ENCODE results near the gene ATXN10. TPM values are rescaled to one million over a fixed set of nuclear protein-coding genes. Genes with fewer than 3 reads are reported as not detected.

The ATXN10 gene
- total and polyA plus RNA-seq, 2 of the 8 experiments (the other 6 are each of a cell fraction or from before 2014, with no cell fraction given), result 134 to 210 TPM

DNA sequence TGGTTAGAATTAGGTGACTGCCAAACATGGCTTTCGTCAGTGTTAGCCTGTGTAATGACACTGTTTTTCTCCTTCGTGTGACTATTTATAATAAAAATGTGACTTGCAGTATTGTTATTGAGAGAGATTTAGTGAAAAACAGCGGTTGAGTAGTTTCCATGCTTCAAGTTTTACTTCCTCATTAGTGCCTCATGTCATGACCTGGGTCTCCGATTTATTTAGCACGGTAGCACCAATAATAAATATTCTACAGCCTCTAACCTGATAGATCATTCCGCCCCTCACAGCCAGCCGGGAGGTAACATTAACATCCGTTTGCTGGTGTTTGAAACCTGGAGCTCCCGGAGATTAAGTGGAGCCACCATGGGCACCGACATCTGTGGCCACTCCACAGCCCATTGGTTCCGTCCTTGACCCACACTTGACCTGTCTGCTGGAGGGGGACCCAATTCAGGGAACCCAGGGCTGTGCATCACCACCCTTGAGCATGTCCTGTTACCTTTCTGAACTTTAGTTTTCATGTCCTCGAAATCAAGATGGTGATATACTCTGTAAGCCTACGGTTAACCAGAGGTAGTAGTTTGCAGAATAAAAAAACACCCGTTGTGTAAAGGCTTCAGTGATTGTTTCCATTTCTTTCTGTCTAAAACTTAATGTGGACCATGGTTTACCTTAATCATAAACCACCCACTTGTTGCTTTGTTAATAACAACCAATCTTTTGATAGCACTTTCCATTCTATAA, 104.1 kb downstream of the ATXN10 start (continued):
- TF ChIP-seq, protein P1, sequence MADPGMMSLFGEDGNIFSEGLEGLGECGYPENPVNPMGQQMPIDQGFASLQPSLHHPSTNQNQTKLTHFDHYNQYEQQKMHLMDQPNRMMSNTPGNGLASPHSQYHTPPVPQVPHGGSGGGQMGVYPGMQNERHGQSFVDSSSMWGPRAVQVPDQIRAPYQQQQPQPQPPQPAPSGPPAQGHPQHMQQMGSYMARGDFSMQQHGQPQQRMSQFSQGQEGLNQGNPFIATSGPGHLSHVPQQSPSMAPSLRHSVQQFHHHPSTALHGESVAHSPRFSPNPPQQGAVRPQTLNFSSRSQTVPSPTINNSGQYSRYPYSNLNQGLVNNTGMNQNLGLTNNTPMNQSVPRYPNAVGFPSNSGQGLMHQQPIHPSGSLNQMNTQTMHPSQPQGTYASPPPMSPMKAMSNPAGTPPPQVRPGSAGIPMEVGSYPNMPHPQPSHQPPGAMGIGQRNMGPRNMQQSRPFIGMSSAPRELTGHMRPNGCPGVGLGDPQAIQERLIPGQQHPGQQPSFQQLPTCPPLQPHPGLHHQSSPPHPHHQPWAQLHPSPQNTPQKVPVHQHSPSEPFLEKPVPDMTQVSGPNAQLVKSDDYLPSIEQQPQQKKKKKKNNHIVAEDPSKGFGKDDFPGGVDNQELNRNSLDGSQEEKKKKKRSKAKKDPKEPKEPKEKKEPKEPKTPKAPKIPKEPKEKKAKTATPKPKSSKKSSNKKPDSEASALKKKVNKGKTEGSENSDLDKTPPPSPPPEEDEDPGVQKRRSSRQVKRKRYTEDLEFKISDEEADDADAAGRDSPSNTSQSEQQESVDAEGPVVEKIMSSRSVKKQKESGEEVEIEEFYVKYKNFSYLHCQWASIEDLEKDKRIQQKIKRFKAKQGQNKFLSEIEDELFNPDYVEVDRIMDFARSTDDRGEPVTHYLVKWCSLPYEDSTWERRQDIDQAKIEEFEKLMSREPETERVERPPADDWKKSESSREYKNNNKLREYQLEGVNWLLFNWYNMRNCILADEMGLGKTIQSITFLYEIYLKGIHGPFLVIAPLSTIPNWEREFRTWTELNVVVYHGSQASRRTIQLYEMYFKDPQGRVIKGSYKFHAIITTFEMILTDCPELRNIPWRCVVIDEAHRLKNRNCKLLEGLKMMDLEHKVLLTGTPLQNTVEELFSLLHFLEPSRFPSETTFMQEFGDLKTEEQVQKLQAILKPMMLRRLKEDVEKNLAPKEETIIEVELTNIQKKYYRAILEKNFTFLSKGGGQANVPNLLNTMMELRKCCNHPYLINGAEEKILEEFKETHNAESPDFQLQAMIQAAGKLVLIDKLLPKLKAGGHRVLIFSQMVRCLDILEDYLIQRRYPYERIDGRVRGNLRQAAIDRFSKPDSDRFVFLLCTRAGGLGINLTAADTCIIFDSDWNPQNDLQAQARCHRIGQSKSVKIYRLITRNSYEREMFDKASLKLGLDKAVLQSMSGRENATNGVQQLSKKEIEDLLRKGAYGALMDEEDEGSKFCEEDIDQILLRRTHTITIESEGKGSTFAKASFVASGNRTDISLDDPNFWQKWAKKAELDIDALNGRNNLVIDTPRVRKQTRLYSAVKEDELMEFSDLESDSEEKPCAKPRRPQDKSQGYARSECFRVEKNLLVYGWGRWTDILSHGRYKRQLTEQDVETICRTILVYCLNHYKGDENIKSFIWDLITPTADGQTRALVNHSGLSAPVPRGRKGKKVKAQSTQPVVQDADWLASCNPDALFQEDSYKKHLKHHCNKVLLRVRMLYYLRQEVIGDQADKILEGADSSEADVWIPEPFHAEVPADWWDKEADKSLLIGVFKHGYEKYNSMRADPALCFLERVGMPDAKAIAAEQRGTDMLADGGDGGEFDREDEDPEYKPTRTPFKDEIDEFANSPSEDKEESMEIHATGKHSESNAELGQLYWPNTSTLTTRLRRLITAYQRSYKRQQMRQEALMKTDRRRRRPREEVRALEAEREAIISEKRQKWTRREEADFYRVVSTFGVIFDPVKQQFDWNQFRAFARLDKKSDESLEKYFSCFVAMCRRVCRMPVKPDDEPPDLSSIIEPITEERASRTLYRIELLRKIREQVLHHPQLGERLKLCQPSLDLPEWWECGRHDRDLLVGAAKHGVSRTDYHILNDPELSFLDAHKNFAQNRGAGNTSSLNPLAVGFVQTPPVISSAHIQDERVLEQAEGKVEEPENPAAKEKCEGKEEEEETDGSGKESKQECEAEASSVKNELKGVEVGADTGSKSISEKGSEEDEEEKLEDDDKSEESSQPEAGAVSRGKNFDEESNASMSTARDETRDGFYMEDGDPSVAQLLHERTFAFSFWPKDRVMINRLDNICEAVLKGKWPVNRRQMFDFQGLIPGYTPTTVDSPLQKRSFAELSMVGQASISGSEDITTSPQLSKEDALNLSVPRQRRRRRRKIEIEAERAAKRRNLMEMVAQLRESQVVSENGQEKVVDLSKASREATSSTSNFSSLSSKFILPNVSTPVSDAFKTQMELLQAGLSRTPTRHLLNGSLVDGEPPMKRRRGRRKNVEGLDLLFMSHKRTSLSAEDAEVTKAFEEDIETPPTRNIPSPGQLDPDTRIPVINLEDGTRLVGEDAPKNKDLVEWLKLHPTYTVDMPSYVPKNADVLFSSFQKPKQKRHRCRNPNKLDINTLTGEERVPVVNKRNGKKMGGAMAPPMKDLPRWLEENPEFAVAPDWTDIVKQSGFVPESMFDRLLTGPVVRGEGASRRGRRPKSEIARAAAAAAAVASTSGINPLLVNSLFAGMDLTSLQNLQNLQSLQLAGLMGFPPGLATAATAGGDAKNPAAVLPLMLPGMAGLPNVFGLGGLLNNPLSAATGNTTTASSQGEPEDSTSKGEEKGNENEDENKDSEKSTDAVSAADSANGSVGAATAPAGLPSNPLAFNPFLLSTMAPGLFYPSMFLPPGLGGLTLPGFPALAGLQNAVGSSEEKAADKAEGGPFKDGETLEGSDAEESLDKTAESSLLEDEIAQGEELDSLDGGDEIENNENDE (IDR thresholded peaks at IDR 0.05; ENCODE audit: insufficient replicate concordance, low read length), result no peak
- no peak for TF ChIP-seq RAD21 (IDR thresholded peaks at IDR 0.05 in 1 of 2, conservative IDR thresholded peaks at IDR 0.05 in 1 of 2; ENCODE audit: low read depth in 2 of 2, low read length in 2 of 2)
- TF ChIP-seq BRCA1 (IDR thresholded peaks at IDR 0.05; ENCODE audit: low read depth, low read length), result no peak
- TF ChIP-seq RXRA (IDR thresholded peaks at IDR 0.05; ENCODE audit: insufficient read depth, low read depth, low read length), result no peak
- no peak for TF ChIP-seq EP300 (IDR thresholded peaks at IDR 0.05; ENCODE audit: borderline replicate concordance in 1 of 2, low read depth in 2 of 2, low read length in 2 of 2)
- no peak for TF ChIP-seq POU5F1 (IDR thresholded peaks at IDR 0.05; ENCODE audit: low read depth, low read length)
- TF ChIP-seq SP2 (IDR thresholded peaks at IDR 0.05; ENCODE audit: low read length), result no peak
- no peak for TF ChIP-seq SIN3A (conservative IDR thresholded peaks at IDR 0.05 in 1 of 2, IDR thresholded peaks at IDR 0.05 in 1 of 2; ENCODE audit: low read depth in 1 of 2, low read length in 2 of 2)
- TF ChIP-seq KDM4A (IDR thresholded peaks at IDR 0.05; ENCODE audit: low read depth, low read length, severe bottlenecking), result no peak
- no peak for TF ChIP-seq YY1 (IDR thresholded peaks at IDR 0.05; ENCODE audit: low read depth, low read length)

Measured in H1 (cell line).